Liver (tissue), 9 donors: ENCODE data around the gene BAG3. TPM values are rescaled to one million over a fixed set of nuclear protein-coding genes. Genes with fewer than 3 reads are reported as not detected.
A peak's percentile ranks its signal among the peaks of the same experiment; 100 is the strongest.
"Not testable (repeated sequence)": the region's sequence is repeated elsewhere in the genome, so short reads cannot be mapped to it uniquely, and the experiment has no call there.

ENCODE experiments used
- DNase-seq: peaks from one replicate; pipeline ENCODE4 v3.0.0-alpha.2; 2017; ENCODE audit warnings: low spot score
- H3K27ac ChIP-seq, 2 donors: one replicate each; pipeline ENCODE4 v1.7.0; 2013; ENCODE audit warnings: inconsistent platforms in 2 of 2, low read length in 2 of 2, control low read depth in 1 of 2, low read depth in 1 of 2, mild to moderate bottlenecking in 1 of 2
- H3K27me3 ChIP-seq, 4 donors: one replicate each; pipeline versions ENCODE4 v1.6.1 to v1.7.0; 2013; ENCODE audit warnings: low read length in 3 of 4, inconsistent platforms in 1 of 4, mild to moderate bottlenecking in 1 of 4, moderate library complexity in 1 of 4; ENCODE audit not compliant: control insufficient read depth in 4 of 4, insufficient read depth in 4 of 4
- H3K36me3 ChIP-seq, 4 donors: one replicate each; pipeline versions ENCODE4 v1.6.1 to v1.7.0; 2013; ENCODE audit warnings: low read length in 3 of 4, mild to moderate bottlenecking in 3 of 4, low read depth in 1 of 4, moderate library complexity in 1 of 4; ENCODE audit not compliant: control insufficient read depth in 4 of 4, insufficient read depth in 3 of 4
- H3K4me1 ChIP-seq, 4 donors: one replicate each; pipeline versions ENCODE4 v1.6.1 to v1.7.0; 2013; ENCODE audit warnings: low read length in 3 of 4, mild to moderate bottlenecking in 3 of 4, moderate library complexity in 1 of 4; ENCODE audit not compliant: control insufficient read depth in 4 of 4, insufficient read depth in 4 of 4
- H3K4me3 ChIP-seq, 3 donors: one replicate each; pipeline versions ENCODE4 v1.6.1 to v1.7.0; 2013; ENCODE audit warnings: low read length in 3 of 3, control low read depth in 1 of 3, low read depth in 1 of 3, mild to moderate bottlenecking in 1 of 3
- H3K9ac ChIP-seq, 2 donors: one replicate each; pipeline ENCODE4 v1.7.0; 2013; ENCODE audit warnings: low read length in 2 of 2, mild to moderate bottlenecking in 2 of 2, moderate library complexity in 2 of 2, control low read depth in 1 of 2, low read depth in 1 of 2
- H3K9me3 ChIP-seq, 4 donors: one replicate each; pipeline versions ENCODE4 v1.6.1 to v1.7.0; 2013; ENCODE audit warnings: low read length in 3 of 4; ENCODE audit not compliant: control insufficient read depth in 4 of 4
- ATF3 ChIP-seq: IDR thresholded peaks from 2 replicates; pipeline ENCODE4 v1.6.1; 2016; ENCODE audit warnings: antibody characterized with exemption
- CTCF ChIP-seq: fragments of 150-350 bp; IDR thresholded peaks from 2 replicates; pipeline ENCODE4 v1.5.1; 2017; ENCODE audit warnings: improper control_type of control experiment, low read depth, low read length; ENCODE audit not compliant: missing input control
- EGR1 ChIP-seq, 2 donors: IDR thresholded peaks; 2 replicates each; pipeline ENCODE4 v1.6.1; 2016 to 2018; ENCODE audit warnings: antibody characterized with exemption in 2 of 2, low read depth in 2 of 2
- FOXA2 ChIP-seq: IDR thresholded peaks from 2 replicates; pipeline ENCODE4 v1.6.1; 2016; ENCODE audit warnings: antibody characterized with exemption
- HNF4A ChIP-seq, 2 donors: conservative IDR thresholded peaks; 2 replicates each; pipeline ENCODE4 v1.6.1; 2016; ENCODE audit warnings: antibody characterized with exemption in 2 of 2, mild to moderate bottlenecking in 2 of 2
- JUND ChIP-seq, 2 donors: IDR thresholded peaks; 2 replicates each; pipeline ENCODE4 v1.6.1; 2016; ENCODE audit warnings: antibody characterized with exemption in 2 of 2
- RAD21 ChIP-seq, 2 donors: IDR thresholded peaks; 2 replicates each; pipeline ENCODE4 v1.6.1; 2016; ENCODE audit warnings: antibody characterized with exemption in 2 of 2, mild to moderate bottlenecking in 2 of 2
- REST ChIP-seq: IDR thresholded peaks from 2 replicates; pipeline ENCODE4 v1.6.1; 2016; ENCODE audit warnings: antibody characterized with exemption, mild to moderate bottlenecking
- TAF1 ChIP-seq: conservative IDR thresholded peaks from 2 replicates; pipeline ENCODE4 v1.6.1; 2016; ENCODE audit warnings: antibody characterized with exemption, mild to moderate bottlenecking
- YY1 ChIP-seq: IDR thresholded peaks from 2 replicates; pipeline ENCODE4 v1.6.1; 2016; ENCODE audit warnings: antibody characterized with exemption, mild to moderate bottlenecking
- WGBS: extraction: QIAGEN DNeasy Blood & Tissue Kit; methylation state at CpG from one replicate; pipeline ENCODE4 v1.1.7; 2013; 5-methylcytosine and 5-hydroxymethylcytosine counted together
- polyA plus RNA-seq, 2 donors: library from polyadenylated mRNA; stranded (reverse) in 1 of 2; unstranded in 1 of 2; fragments of 200-250 nt in 1 of 2; fragments of >200 nt in 1 of 2; fragmentation: Nextera tagmentation in 1 of 2; extraction: Ambion mirVana in 1 of 2; gene quantifications; one replicate each; pipeline versions ENCODE4 v1.2.1 to v1.2.3, GENCODE V29; 2013 to 2015
- total RNA-seq, 2 donors: library from RNA; depleted of rRNA; stranded (reverse); fragments of >200 nt; gene quantifications; one replicate each; pipeline ENCODE4 v1.2.3, GENCODE V29; 2014
- donor health status: healthy.
- donor health status: healthy.
- donor health status: healthy.
- donor health status: healthy.
- donor health status: healthy.

Gene BAG3
- total and polyA plus RNA-seq, 4 donors: 2.2 to 15.1 (median 6.3) TPM

- H3K4me3 ChIP-seq: no peak overlapping the region
- WGBS: 90% methylated on average over 5 of the region's 5 CpGs
Observed at GRCh38 chr10:119614686-119615085, 36.5 kb upstream of the BAG3 start.

GRCh38 chr10:119616882-119617570, 34.2 kb upstream of the BAG3 start:
- peak in 1 of 2 donors; percentile 54 for TF ChIP-seq RAD21 (IDR thresholded peaks at IDR 0.05)
- TF ChIP-seq ATF3: no peak
- no peak for TF ChIP-seq EGR1 (IDR thresholded peaks at IDR 0.05; ENCODE audit: low read depth in 2 of 2)
- TF ChIP-seq JUND (IDR thresholded peaks at IDR 0.05): no peak
- TF ChIP-seq HNF4A (conservative IDR thresholded peaks at IDR 0.05): peak in 1 of 2 donors; percentile 18
- Histone ChIP-seq H3K36me3 (no peaks in the 10 kb centered on the region), H3K27me3 (no peaks in the 10 kb centered on the region), H3K9ac (no peak overlapping the region), H3K4me1 (no peaks in the 10 kb centered on the region), H3K9me3 (no peaks in the 10 kb centered on the region), H3K27ac (no peak overlapping the region), H3K4me3 (no peak overlapping the region)
- WGBS: 73% methylated on average over 13 of the region's 13 CpGs
- DNase-seq: no peak

More at GRCh38 chr10:119614686-119615085, 36.5 kb upstream of the BAG3 start:
- H3K9ac ChIP-seq: no peak overlapping the region
- DNase-seq: no peak
- H3K27me3 ChIP-seq: no peaks in the 10 kb centered on the region
- no peaks in the 10 kb centered on the region for H3K4me1 ChIP-seq
- no peak overlapping the region for H3K27ac ChIP-seq
- TF ChIP-seq CTCF (no peak), JUND (IDR thresholded peaks at IDR 0.05) (no peak), FOXA2 (no peak), YY1 (no peak)
- no peaks in the 10 kb centered on the region for H3K9me3 ChIP-seq
- H3K36me3 ChIP-seq: no peaks in the 10 kb centered on the region

- WGBS: 91% methylated on average over 2 of the region's 2 CpGs
- Histone ChIP-seq H3K9me3 (no peaks in the 10 kb centered on the region), H3K4me3 (no peak overlapping the region), H3K27ac (no peak overlapping the region), H3K36me3 (no peaks in the 10 kb centered on the region), H3K27me3 (no peaks in the 10 kb centered on the region), H3K4me1 (no peaks in the 10 kb centered on the region), H3K9ac (no peak overlapping the region)
- TF ChIP-seq JUND (IDR thresholded peaks at IDR 0.05): no peak
- no peak for TF ChIP-seq YY1
- no peak for TF ChIP-seq REST
- no peak for TF ChIP-seq TAF1
- TF ChIP-seq RAD21 (IDR thresholded peaks at IDR 0.05): no peak
- DNase-seq: no peak
Observed at GRCh38 chr10:119619215-119619614, 32.0 kb upstream of the BAG3 start.

GRCh38 chr10:119619811-119620210, 31.4 kb upstream of the BAG3 start:
- H3K4me3 ChIP-seq, H3K4me1 ChIP-seq, H3K27me3 ChIP-seq, DNase-seq, H3K27ac ChIP-seq, H3K36me3 ChIP-seq, H3K9ac ChIP-seq, H3K9me3 ChIP-seq: not testable (repeated sequence)
- 97% methylated on average over 8 of the region's 8 CpGs for WGBS
